ENCODE results near the gene DDX1. TPM values are rescaled to one million over a fixed set of nuclear protein-coding genes. Genes with fewer than 3 reads are reported as not detected.

DDX1 gene
- total RNA-seq, 2 donors from 2014 or later, result 116 to 126 TPM

GRCh38 chr2:15562354-15563031, 29.2 kb upstream of the DDX1 start:
- H3K9ac ChIP-seq (ENCODE audit: extremely low read depth, low read length, poor library complexity, severe bottlenecking), result no peak overlapping the region
- no peak for DNase-seq
- peaks cover 9% of the 10 kb centered on the region for H3K27me3 Mint-ChIP-seq (ENCODE audit: insufficient read depth)
- no peaks in the 10 kb centered on the region for H3K36me3 ChIP-seq (ENCODE audit: control insufficient read depth, insufficient read depth, low read length)
- no peak overlapping the region for H3K4me3 Mint-ChIP-seq
- no peaks in the 10 kb centered on the region for H3K4me1 ChIP-seq (ENCODE audit: control insufficient read depth, insufficient read depth, low read length)
- H3K9me3 ChIP-seq (ENCODE audit: control insufficient read depth, low read length), result no peaks in the 10 kb centered on the region
- H3K27ac ChIP-seq (ENCODE audit: low read depth, low read length), result peak overlapping the region; percentile 96
- H3K36me3 Mint-ChIP-seq (ENCODE audit: low read depth), result no peaks in the 10 kb centered on the region
- TF ChIP-seq, protein P1, sequence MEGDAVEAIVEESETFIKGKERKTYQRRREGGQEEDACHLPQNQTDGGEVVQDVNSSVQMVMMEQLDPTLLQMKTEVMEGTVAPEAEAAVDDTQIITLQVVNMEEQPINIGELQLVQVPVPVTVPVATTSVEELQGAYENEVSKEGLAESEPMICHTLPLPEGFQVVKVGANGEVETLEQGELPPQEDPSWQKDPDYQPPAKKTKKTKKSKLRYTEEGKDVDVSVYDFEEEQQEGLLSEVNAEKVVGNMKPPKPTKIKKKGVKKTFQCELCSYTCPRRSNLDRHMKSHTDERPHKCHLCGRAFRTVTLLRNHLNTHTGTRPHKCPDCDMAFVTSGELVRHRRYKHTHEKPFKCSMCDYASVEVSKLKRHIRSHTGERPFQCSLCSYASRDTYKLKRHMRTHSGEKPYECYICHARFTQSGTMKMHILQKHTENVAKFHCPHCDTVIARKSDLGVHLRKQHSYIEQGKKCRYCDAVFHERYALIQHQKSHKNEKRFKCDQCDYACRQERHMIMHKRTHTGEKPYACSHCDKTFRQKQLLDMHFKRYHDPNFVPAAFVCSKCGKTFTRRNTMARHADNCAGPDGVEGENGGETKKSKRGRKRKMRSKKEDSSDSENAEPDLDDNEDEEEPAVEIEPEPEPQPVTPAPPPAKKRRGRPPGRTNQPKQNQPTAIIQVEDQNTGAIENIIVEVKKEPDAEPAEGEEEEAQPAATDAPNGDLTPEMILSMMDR (conservative IDR thresholded peaks at IDR 0.05), result no peak
- peaks cover 11% of the 10 kb centered on the region for H3K27me3 ChIP-seq (ENCODE audit: control insufficient read depth, insufficient read depth, low read length, poor library complexity, severe bottlenecking)
- no peak overlapping the region for H3K27ac Mint-ChIP-seq
- H3K4me3 ChIP-seq (ENCODE audit: low read length), result peak overlapping the region; percentile 93
- 91 to 94% methylated on average over 3 of the region's 6 CpGs for WGBS, 2 experiments (ENCODE audit: insufficient coverage in 1 of 2, insufficient read length in 1 of 2)
- no peaks in the 10 kb centered on the region for H3K9me3 Mint-ChIP-seq
- H3K4me1 Mint-ChIP-seq, result peaks cover 28% of the 10 kb centered on the region

DNA sequence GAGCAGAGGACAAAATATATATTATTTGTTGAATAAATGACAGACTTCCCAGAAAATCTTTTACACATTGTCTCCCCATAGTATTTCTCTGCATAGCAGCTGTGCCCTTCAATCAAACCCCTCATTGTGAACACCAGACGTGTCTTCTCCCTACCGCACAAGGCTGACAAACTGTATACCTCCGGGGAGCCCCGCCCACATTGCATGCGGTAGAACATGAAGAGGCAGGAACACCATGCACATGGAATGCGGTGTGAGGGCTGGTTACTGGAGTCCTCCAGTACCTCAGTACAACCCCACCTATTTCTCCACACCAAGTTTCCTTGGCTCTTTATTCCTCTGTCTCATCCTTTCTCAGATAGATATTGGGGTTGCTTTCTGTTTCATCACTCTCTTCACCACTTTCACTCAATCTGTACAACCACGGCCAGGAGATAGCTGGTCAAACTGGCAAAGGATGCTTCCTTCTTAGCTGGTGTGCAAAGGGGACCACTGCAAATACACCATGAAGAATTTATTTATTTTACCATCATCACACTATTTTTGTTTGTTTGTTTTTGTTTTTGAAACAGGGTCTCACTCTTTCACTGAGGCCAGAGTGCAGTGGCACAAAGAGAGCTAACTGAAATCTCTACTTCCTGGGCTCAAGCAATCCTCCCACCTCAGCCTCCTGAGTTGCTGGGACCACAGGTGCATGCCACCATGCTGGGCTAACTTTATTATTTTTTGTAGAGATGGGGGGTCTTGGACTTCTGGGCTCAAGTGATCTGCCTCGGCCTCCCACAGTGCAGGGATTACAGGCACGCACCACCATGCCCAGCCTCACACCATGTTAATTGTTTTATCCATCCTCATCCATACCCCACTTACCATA, 28.2 kb upstream of the DDX1 start:
- Histone ChIP-seq H3K27me3 (ENCODE audit: control insufficient read depth, insufficient read depth, low read length, poor library complexity, severe bottlenecking) (peaks cover 11% of the 10 kb centered on the region), H3K4me3 (ENCODE audit: low read length) (no peak overlapping the region), H3K27ac (ENCODE audit: low read depth, low read length) (no peak overlapping the region), H3K9ac (ENCODE audit: extremely low read depth, low read length, poor library complexity, severe bottlenecking) (no peak overlapping the region), H3K4me1 (ENCODE audit: control insufficient read depth, insufficient read depth, low read length) (no peaks in the 10 kb centered on the region), H3K36me3 (ENCODE audit: control insufficient read depth, insufficient read depth, low read length) (no peaks in the 10 kb centered on the region), H3K9me3 (ENCODE audit: control insufficient read depth, low read length) (no peaks in the 10 kb centered on the region)
- Mint-ChIP-seq H3K27ac (no peak overlapping the region), H3K36me3 (ENCODE audit: low read depth) (no peaks in the 10 kb centered on the region), H3K9me3 (no peaks in the 10 kb centered on the region), H3K4me3 (no peak overlapping the region), H3K27me3 (ENCODE audit: insufficient read depth) (peaks cover 9% of the 10 kb centered on the region), H3K4me1 (peaks cover 22% of the 10 kb centered on the region)
- TF ChIP-seq, protein P1 (conservative IDR thresholded peaks at IDR 0.05), result no peak
- WGBS, 2 experiments (ENCODE audit: insufficient coverage in 1 of 2, insufficient read length in 1 of 2), result 85 to 94% methylated on average over 5 to 9 of the region's 9 CpGs
- DNase-seq, result no peak

GRCh38 chr2:15565392-15565791, 26.3 kb upstream of the DDX1 start:
- no peak overlapping the region for H3K9ac ChIP-seq (ENCODE audit: extremely low read depth, low read length, poor library complexity, severe bottlenecking)
- H3K4me3 ChIP-seq (ENCODE audit: low read length), result no peak overlapping the region
- 83 to 93% methylated on average over 3 of the region's 3 CpGs for WGBS, 2 experiments (ENCODE audit: insufficient coverage in 1 of 2, insufficient read length in 1 of 2)
- Mint-ChIP-seq H3K27ac (no peak overlapping the region), H3K27me3 (ENCODE audit: insufficient read depth) (peaks cover 9% of the 10 kb centered on the region), H3K4me3 (no peak overlapping the region), H3K36me3 (ENCODE audit: low read depth) (no peaks in the 10 kb centered on the region), H3K4me1 (peaks cover 14% of the 10 kb centered on the region), H3K9me3 (no peaks in the 10 kb centered on the region)
- TF ChIP-seq, protein P1 (conservative IDR thresholded peaks at IDR 0.05), result no peak
- H3K27me3 ChIP-seq (ENCODE audit: control insufficient read depth, insufficient read depth, low read length, poor library complexity, severe bottlenecking), result peaks cover 11% of the 10 kb centered on the region
- no peaks in the 10 kb centered on the region for H3K9me3 ChIP-seq (ENCODE audit: control insufficient read depth, low read length)
- no peaks in the 10 kb centered on the region for H3K36me3 ChIP-seq (ENCODE audit: control insufficient read depth, insufficient read depth, low read length)
- no peak overlapping the region for H3K27ac ChIP-seq (ENCODE audit: low read depth, low read length)
- no peak for DNase-seq
- no peaks in the 10 kb centered on the region for H3K4me1 ChIP-seq (ENCODE audit: control insufficient read depth, insufficient read depth, low read length)

Data from endodermal cell (in vitro differentiated cells).